GM23338 (cell line): Measurements from ENCODE around the gene HNF4A. TPM values are rescaled to one million over a fixed set of nuclear protein-coding genes. Genes with fewer than 3 reads are reported as not detected.

Source experiments
- ATAC-seq: fragments of 200-7000 bp; cut with Tn5 transposase; 3 replicates; pipeline ENCODE4 v1.9.1; 2020
- DNase-seq: peaks from one replicate; pipeline ENCODE4 v3.0.0-alpha.2; 2015; ENCODE audit warnings: low spot score
- H2AFZ ChIP-seq: fragments of 200-600 bp; sonication (generic); 2 replicates; pipeline ENCODE4 v1.8.0; 2016; ENCODE audit warnings: antibody characterized with exemption, mild to moderate bottlenecking, moderate library complexity
- H3F3A ChIP-seq: fragments of 200-600 bp; sonication (generic); replicated peaks from 2 replicates; pipeline ENCODE4 v1.8.0; 2017; ENCODE audit warnings: antibody characterized with exemption, mixed run types, low read depth
- H3K27ac ChIP-seq: fragments of 200-600 bp; sonication (generic); 2 replicates; pipeline ENCODE4 v1.6.1; 2016; ENCODE audit warnings: low read depth
- H3K27me3 ChIP-seq: fragments of 200-600 bp; sonication (generic); 2 replicates; pipeline ENCODE4 v1.8.0; 2016; ENCODE audit warnings: mild to moderate bottlenecking, mixed run types, moderate library complexity; ENCODE audit not compliant: insufficient read depth
- H3K36me3 ChIP-seq: fragments of 200-600 bp; sonication (generic); 2 replicates; pipeline ENCODE4 v1.8.0; 2016; ENCODE audit warnings: mild to moderate bottlenecking; ENCODE audit not compliant: insufficient read depth
- H3K4me1 ChIP-seq: fragments of 200-600 bp; sonication (generic); 2 replicates; pipeline ENCODE4 v1.8.0; 2016; ENCODE audit warnings: mild to moderate bottlenecking, moderate library complexity; ENCODE audit not compliant: insufficient read depth
- H3K4me2 ChIP-seq: fragments of 200-600 bp; sonication (generic); 2 replicates; pipeline ENCODE4 v1.7.1; 2017; ENCODE audit warnings: mixed run types
- H3K4me3 ChIP-seq: fragments of 200-600 bp; sonication (generic); 2 replicates; pipeline ENCODE4 v1.6.1; 2016; ENCODE audit warnings: mixed run types
- H3K79me2 ChIP-seq: fragments of 200-600 bp; sonication (generic); replicated peaks from 2 replicates; pipeline ENCODE4 v1.8.0; 2017; ENCODE audit warnings: mild to moderate bottlenecking; ENCODE audit not compliant: insufficient read depth
- H3K9me2 ChIP-seq: fragments of 200-600 bp; sonication (generic); 2 replicates; pipeline ENCODE4 v1.8.0; 2017; ENCODE audit not compliant: insufficient read depth
- H4K20me1 ChIP-seq: fragments of 200-600 bp; sonication (generic); replicated peaks from 2 replicates; pipeline ENCODE4 v1.8.0; 2017; ENCODE audit warnings: mild to moderate bottlenecking; ENCODE audit not compliant: insufficient read depth
- H3K27ac Mint-ChIP-seq: 2 replicates; pipeline ENCODE4 v1.8.0; 2020; ENCODE audit warnings: inconsistent platforms, mild to moderate bottlenecking, moderate library complexity, mixed read lengths
- H3K27me3 Mint-ChIP-seq: 3 replicates; pipeline ENCODE4 v1.8.0; 2022; ENCODE audit warnings: low read depth, mild to moderate bottlenecking, moderate library complexity, mixed read lengths, inconsistent platforms; ENCODE audit not compliant: insufficient read depth, poor library complexity
- H3K36me3 Mint-ChIP-seq: 3 replicates; pipeline ENCODE4 v1.8.0; 2021; ENCODE audit warnings: low read depth, mild to moderate bottlenecking, inconsistent platforms, moderate library complexity, mixed read lengths
- H3K4me1 Mint-ChIP-seq: 3 replicates; pipeline ENCODE4 v1.8.0; 2020; ENCODE audit warnings: mild to moderate bottlenecking, inconsistent platforms, mixed read lengths
- H3K4me3 Mint-ChIP-seq: 3 replicates; pipeline ENCODE4 v1.8.0; 2021; ENCODE audit warnings: moderate library complexity, mild to moderate bottlenecking, inconsistent platforms, mixed read lengths
- H3K9me3 Mint-ChIP-seq: 3 replicates; pipeline ENCODE4 v1.8.0; 2020; ENCODE audit warnings: moderate library complexity, mild to moderate bottlenecking, inconsistent platforms, mixed read lengths
- CREB1 ChIP-seq: fragments of 250-450 bp; sonication (Bioruptor Pico); IDR thresholded peaks from 2 replicates; pipeline ENCODE4 v1.5.0; 2020; ENCODE audit warnings: low read depth, mild to moderate bottlenecking, moderate library complexity
- CTCF ChIP-seq, 2 experiments: fragments of 200-600 bp in 1 of 2; sonication (generic) in 1 of 2; conservative IDR thresholded peaks; 2 replicates each; pipeline versions ENCODE4 v1.5.1 to v1.6.1; 2016 to 2017; ENCODE audit warnings: antibody characterized with exemption in 2 of 2, low read depth in 2 of 2, mild to moderate bottlenecking in 2 of 2, moderate library complexity in 1 of 2
- EZH2 ChIP-seq: fragments of 200-600 bp; sonication (generic); IDR thresholded peaks from one replicate; pipeline ENCODE4 v1.8.0; 2017; ENCODE audit warnings: antibody characterized with exemption, mild to moderate bottlenecking, low read depth; ENCODE audit not compliant: unreplicated experiment
- EZH2phosphoT487 ChIP-seq: fragments of 200-600 bp; sonication (generic); IDR thresholded peaks from one replicate; pipeline ENCODE4 v1.8.1; 2018; ENCODE audit warnings: antibody characterized with exemption; ENCODE audit not compliant: unreplicated experiment
- JUNB ChIP-seq: IDR thresholded peaks from one replicate; pipeline ENCODE4 v1.6.1; 2016; ENCODE audit warnings: antibody characterized with exemption; ENCODE audit not compliant: unreplicated experiment
- NANOG ChIP-seq: IDR thresholded peaks from 2 replicates; pipeline ENCODE4 v1.6.1; 2016; ENCODE audit warnings: antibody characterized with exemption, borderline replicate concordance
- POLR2AphosphoS5 ChIP-seq: IDR thresholded peaks from 2 replicates; pipeline ENCODE4 v1.6.1; 2016; ENCODE audit warnings: antibody characterized with exemption, low read depth
- STAT1 ChIP-seq: IDR thresholded peaks from one replicate; pipeline ENCODE4 v1.6.1; 2016; ENCODE audit warnings: antibody characterized with exemption; ENCODE audit not compliant: unreplicated experiment
- ZNF114 ChIP-seq: fragments of 250-450 bp; sonication (Bioruptor Pico); IDR thresholded peaks from 2 replicates; pipeline ENCODE4 v1.5.0; 2020; ENCODE audit warnings: mild to moderate bottlenecking, moderate library complexity
- ZNF331 ChIP-seq: fragments of 250-450 bp; sonication (Bioruptor Pico); IDR thresholded peaks from 2 replicates; pipeline ENCODE4 v1.5.0; 2020; ENCODE audit warnings: low read depth, mild to moderate bottlenecking, moderate library complexity
- polyA plus RNA-seq: library from polyadenylated mRNA; unstranded; fragments of >200 nt; fragmentation: Nextera tagmentation; extraction: Ambion mirVana; gene quantifications from 2 replicates; pipeline ENCODE4 v1.2.1, GENCODE V29; 2016
- total RNA-seq: library from RNA; depleted of rRNA; stranded (reverse); fragments of >200 nt; shearing (Covaris generic); gene quantifications from 2 replicates; pipeline ENCODE4 v1.2.3, GENCODE V29; 2014
- TF ChIP-seq, protein P1 (sequence below): IDR thresholded peaks from 2 replicates; pipeline ENCODE4 v1.6.1; 2016; ENCODE audit warnings: antibody characterized with exemption
- TF ChIP-seq, protein P2 (sequence below): fragments of 250-450 bp; sonication (Bioruptor Pico); IDR thresholded peaks from 2 replicates; pipeline ENCODE4 v1.5.0; 2020; ENCODE audit warnings: mild to moderate bottlenecking, moderate library complexity
- TF ChIP-seq, protein P3 (sequence below): IDR thresholded peaks from one replicate; pipeline ENCODE4 v1.6.1; 2018; ENCODE audit warnings: antibody characterized with exemption; ENCODE audit not compliant: unreplicated experiment

HNF4A gene
- total and polyA plus RNA-seq, 2 experiments from 2014 or later: not detected

DNA sequence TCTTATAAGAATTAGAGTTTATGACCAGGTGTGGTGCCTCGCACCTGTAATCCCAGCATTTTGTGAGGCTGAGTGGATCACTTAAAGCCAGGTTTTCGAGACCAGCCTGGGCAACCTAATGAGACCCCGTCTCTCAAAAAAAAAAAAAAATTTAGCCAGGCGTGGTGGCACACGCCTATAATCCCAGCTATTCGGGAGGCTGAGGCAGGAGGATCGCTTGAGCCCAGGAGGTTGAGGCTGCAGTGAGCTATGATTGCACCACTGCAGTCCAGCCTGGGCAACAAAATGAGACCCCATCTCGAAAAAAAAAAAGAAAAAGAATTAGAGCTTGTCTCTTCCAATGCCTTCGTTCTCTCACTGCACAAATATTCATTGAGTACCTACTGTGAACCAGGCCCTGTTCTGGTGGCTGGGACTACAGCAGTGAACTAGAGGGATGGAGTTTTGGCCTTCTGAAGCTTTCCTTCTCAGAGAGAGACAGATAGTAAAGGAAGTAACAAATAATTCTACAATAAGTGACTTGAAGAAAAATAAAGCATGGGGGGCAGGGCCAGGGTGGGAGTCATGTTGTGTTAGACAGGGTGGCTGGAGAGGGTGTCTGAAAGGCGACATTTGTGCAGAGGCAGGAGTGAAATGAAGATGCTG, 56.4 kb downstream of the HNF4A start:
- DNase-seq: no peak
- Histone ChIP-seq H3K4me3 (no peak overlapping the region), H3K4me1 (no peaks in the 10 kb centered on the region), H3K4me2 (no peak overlapping the region), H3K79me2 (no peaks in the 10 kb centered on the region), H2AFZ (peak overlapping the region; percentile 78; the same call in 1 of the 2 replicates), H3K27me3 (no peaks in the 10 kb centered on the region), H3K9me2 (no peaks in the 10 kb centered on the region), H3F3A (no peaks in the 10 kb centered on the region), H3K36me3 (no peaks in the 10 kb centered on the region), H4K20me1 (no peaks in the 10 kb centered on the region), H3K27ac (no peak overlapping the region)
- no peaks in the 10 kb centered on the region for H3K36me3 Mint-ChIP-seq
- no peak overlapping the region for H3K4me3 Mint-ChIP-seq
- H3K27me3 Mint-ChIP-seq: peaks cover 7% of the 10 kb centered on the region
- H3K27ac Mint-ChIP-seq: no peak overlapping the region
- peaks cover 7% of the 10 kb centered on the region; the same call in 2 of the 3 replicates for H3K4me1 Mint-ChIP-seq
- TF ChIP-seq CREB1 (no peak), EZH2phosphoT487 (no peak), NANOG (no peak), ZNF331 (CRISPR knock-in tag) (no peak), JUNB (no peak), CTCF (conservative IDR thresholded peaks at IDR 0.05; ENCODE audit: low read depth in 2 of 2) (no peak), ZNF114 (CRISPR knock-in tag) (no peak), EZH2 (no peak), STAT1 (no peak), POLR2AphosphoS5 (no peak)
- TF ChIP-seq, protein P1, sequence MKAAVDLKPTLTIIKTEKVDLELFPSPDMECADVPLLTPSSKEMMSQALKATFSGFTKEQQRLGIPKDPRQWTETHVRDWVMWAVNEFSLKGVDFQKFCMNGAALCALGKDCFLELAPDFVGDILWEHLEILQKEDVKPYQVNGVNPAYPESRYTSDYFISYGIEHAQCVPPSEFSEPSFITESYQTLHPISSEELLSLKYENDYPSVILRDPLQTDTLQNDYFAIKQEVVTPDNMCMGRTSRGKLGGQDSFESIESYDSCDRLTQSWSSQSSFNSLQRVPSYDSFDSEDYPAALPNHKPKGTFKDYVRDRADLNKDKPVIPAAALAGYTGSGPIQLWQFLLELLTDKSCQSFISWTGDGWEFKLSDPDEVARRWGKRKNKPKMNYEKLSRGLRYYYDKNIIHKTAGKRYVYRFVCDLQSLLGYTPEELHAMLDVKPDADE: no peak
- TF ChIP-seq, protein P2, sequence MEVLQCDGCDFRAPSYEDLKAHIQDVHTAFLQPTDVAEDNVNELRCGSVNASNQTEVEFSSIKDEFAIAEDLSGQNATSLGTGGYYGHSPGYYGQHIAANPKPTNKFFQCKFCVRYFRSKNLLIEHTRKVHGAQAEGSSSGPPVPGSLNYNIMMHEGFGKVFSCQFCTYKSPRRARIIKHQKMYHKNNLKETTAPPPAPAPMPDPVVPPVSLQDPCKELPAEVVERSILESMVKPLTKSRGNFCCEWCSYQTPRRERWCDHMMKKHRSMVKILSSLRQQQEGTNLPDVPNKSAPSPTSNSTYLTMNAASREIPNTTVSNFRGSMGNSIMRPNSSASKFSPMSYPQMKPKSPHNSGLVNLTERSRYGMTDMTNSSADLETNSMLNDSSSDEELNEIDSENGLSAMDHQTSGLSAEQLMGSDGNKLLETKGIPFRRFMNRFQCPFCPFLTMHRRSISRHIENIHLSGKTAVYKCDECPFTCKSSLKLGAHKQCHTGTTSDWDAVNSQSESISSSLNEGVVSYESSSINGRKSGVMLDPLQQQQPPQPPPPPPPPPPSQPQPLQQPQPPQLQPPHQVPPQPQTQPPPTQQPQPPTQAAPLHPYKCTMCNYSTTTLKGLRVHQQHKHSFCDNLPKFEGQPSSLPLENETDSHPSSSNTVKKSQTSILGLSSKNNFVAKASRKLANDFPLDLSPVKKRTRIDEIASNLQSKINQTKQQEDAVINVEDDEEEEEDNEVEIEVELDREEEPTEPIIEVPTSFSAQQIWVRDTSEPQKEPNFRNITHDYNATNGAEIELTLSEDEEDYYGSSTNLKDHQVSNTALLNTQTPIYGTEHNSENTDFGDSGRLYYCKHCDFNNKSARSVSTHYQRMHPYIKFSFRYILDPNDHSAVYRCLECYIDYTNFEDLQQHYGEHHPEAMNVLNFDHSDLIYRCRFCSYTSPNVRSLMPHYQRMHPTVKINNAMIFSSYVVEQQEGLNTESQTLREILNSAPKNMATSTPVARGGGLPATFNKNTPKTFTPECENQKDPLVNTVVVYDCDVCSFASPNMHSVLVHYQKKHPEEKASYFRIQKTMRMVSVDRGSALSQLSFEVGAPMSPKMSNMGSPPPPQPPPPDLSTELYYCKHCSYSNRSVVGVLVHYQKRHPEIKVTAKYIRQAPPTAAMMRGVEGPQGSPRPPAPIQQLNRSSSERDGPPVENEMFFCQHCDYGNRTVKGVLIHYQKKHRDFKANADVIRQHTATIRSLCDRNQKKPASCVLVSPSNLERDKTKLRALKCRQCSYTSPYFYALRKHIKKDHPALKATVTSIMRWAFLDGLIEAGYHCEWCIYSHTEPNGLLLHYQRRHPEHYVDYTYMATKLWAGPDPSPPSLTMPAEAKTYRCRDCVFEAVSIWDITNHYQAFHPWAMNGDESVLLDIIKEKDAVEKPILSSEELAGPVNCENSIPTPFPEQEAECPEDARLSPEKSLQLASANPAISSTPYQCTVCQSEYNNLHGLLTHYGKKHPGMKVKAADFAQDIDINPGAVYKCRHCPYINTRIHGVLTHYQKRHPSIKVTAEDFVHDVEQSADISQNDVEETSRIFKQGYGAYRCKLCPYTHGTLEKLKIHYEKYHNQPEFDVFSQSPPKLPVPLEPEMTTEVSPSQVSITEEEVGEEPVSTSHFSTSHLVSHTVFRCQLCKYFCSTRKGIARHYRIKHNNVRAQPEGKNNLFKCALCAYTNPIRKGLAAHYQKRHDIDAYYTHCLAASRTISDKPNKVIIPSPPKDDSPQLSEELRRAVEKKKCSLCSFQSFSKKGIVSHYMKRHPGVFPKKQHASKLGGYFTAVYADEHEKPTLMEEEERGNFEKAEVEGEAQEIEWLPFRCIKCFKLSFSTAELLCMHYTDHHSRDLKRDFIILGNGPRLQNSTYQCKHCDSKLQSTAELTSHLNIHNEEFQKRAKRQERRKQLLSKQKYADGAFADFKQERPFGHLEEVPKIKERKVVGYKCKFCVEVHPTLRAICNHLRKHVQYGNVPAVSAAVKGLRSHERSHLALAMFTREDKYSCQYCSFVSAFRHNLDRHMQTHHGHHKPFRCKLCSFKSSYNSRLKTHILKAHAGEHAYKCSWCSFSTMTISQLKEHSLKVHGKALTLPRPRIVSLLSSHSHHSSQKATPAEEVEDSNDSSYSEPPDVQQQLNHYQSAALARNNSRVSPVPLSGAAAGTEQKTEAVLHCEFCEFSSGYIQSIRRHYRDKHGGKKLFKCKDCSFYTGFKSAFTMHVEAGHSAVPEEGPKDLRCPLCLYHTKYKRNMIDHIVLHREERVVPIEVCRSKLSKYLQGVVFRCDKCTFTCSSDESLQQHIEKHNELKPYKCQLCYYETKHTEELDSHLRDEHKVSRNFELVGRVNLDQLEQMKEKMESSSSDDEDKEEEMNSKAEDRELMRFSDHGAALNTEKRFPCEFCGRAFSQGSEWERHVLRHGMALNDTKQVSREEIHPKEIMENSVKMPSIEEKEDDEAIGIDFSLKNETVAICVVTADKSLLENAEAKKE: no peak
- TF ChIP-seq, protein P3, sequence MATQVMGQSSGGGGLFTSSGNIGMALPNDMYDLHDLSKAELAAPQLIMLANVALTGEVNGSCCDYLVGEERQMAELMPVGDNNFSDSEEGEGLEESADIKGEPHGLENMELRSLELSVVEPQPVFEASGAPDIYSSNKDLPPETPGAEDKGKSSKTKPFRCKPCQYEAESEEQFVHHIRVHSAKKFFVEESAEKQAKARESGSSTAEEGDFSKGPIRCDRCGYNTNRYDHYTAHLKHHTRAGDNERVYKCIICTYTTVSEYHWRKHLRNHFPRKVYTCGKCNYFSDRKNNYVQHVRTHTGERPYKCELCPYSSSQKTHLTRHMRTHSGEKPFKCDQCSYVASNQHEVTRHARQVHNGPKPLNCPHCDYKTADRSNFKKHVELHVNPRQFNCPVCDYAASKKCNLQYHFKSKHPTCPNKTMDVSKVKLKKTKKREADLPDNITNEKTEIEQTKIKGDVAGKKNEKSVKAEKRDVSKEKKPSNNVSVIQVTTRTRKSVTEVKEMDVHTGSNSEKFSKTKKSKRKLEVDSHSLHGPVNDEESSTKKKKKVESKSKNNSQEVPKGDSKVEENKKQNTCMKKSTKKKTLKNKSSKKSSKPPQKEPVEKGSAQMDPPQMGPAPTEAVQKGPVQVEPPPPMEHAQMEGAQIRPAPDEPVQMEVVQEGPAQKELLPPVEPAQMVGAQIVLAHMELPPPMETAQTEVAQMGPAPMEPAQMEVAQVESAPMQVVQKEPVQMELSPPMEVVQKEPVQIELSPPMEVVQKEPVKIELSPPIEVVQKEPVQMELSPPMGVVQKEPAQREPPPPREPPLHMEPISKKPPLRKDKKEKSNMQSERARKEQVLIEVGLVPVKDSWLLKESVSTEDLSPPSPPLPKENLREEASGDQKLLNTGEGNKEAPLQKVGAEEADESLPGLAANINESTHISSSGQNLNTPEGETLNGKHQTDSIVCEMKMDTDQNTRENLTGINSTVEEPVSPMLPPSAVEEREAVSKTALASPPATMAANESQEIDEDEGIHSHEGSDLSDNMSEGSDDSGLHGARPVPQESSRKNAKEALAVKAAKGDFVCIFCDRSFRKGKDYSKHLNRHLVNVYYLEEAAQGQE: no peak
- H3K9me3 Mint-ChIP-seq: no peaks in the 10 kb centered on the region
- no peak for ATAC-seq
